Measurements from ENCODE around the gene DPM1. TPM values are rescaled to one million over a fixed set of nuclear protein-coding genes. Genes with fewer than 3 reads are reported as not detected.

DPM1 gene
- polyA plus RNA-seq, 1 of the 3 experiments (the other 2 are of a cell fraction): 72.1 TPM

GRCh38 chr20:50924261-50924920 is 33.9 kb downstream of the DPM1 start:
- Histone ChIP-seq H2AFZ (ENCODE audit: low read depth) (no peak overlapping the region), H3K4me1 (ENCODE audit: control insufficient read depth in 1 of 2, insufficient read depth in 2 of 2, low read depth in 1 of 2, low read length in 1 of 2) (peaks cover 25 to 29% of the 10 kb centered on the region in 2 experiments; a peak in 3 of 4 replicates), H3K9me3 (no peaks in the 10 kb centered on the region), H3K9me2 (no peaks in the 10 kb centered on the region), H4K20me1 (ENCODE audit: insufficient read depth) (peaks cover 99% of the 10 kb centered on the region), H3K9ac (no peak overlapping the region), H3K4me3 (ENCODE audit: low read depth in 2 of 2, low read length in 1 of 2) (no peak overlapping the region), H3K27me3 (ENCODE audit: insufficient read depth) (no peaks in the 10 kb centered on the region), H3K27ac (ENCODE audit: low read depth in 2 of 2, low read length in 1 of 2) (no peak overlapping the region), H3K4me2 (no peak overlapping the region), H3F3A (replicated peaks; ENCODE audit: insufficient read depth) (peaks cover 8% of the 10 kb centered on the region), H3K36me3 (replicated peaks in 1 of 2; ENCODE audit: control insufficient read depth in 1 of 2, insufficient read depth in 2 of 2, low read length in 1 of 2) (peaks cover 51 to 63% of the 10 kb centered on the region in 2 experiments), H3K79me2 (ENCODE audit: insufficient read depth) (peaks cover 100% of the 10 kb centered on the region)
- 96% methylated on average over 1 of the region's 2 CpGs for WGBS (ENCODE audit: low lambda C conversion rate)
- CTCF ChIA-PET: interaction anchor here (1.0 to 16.1 kb wide), 3 partner anchors 9 to 133 kb away, joined by 3 to 340 read pairs (median 5); partner anchors contain the start of gene BCAS4
- no peak for DNase-seq
- POLR2A ChIA-PET: interaction anchor here (1.6 kb wide), 2 partner anchors 10 to 130 kb away, joined by 3 to 4 read pairs; partner anchors contain the start of gene BCAS4
- TF ChIP-seq NFIC (IDR thresholded peaks at IDR 0.05; ENCODE audit: borderline replicate concordance) (no peak), YY1 (IDR thresholded peaks at IDR 0.05; ENCODE audit: low read depth) (no peak), RFX5 (IDR thresholded peaks at IDR 0.05; ENCODE audit: low read length) (no peak), FOSL2 (IDR thresholded peaks at IDR 0.05; ENCODE audit: borderline replicate concordance, low read depth) (no peak), TAF1 (IDR thresholded peaks at IDR 0.05; ENCODE audit: borderline replicate concordance, low read depth, low read length) (no peak), EP300 (IDR thresholded peaks at IDR 0.05; ENCODE audit: borderline replicate concordance in 1 of 2, low read depth in 1 of 2, low read length in 1 of 2) (no peak), POLR2AphosphoS5 (IDR thresholded peaks at IDR 0.05; ENCODE audit: low read depth, low read length) (no peak), PBX3 (IDR thresholded peaks at IDR 0.05) (no peak), SIN3A (IDR thresholded peaks at IDR 0.05; ENCODE audit: borderline replicate concordance, low read depth, low read length) (no peak), JUND (IDR thresholded peaks at IDR 0.05) (no peak), RCOR1 (IDR thresholded peaks at IDR 0.05; ENCODE audit: low read length) (no peak), SMC3 (IDR thresholded peaks at IDR 0.05; ENCODE audit: low read depth, low read length) (no peak), MXI1 (IDR thresholded peaks at IDR 0.05; ENCODE audit: low read depth, low read length) (no peak), TEAD4 (IDR thresholded peaks at IDR 0.05; ENCODE audit: borderline replicate concordance, insufficient read depth) (no peak), RXRA (IDR thresholded peaks at IDR 0.05; ENCODE audit: borderline replicate concordance, low read depth) (no peak), NRF1 (IDR thresholded peaks at IDR 0.05; ENCODE audit: low read depth, low read length) (no peak)
- TF ChIP-seq, protein P1, sequence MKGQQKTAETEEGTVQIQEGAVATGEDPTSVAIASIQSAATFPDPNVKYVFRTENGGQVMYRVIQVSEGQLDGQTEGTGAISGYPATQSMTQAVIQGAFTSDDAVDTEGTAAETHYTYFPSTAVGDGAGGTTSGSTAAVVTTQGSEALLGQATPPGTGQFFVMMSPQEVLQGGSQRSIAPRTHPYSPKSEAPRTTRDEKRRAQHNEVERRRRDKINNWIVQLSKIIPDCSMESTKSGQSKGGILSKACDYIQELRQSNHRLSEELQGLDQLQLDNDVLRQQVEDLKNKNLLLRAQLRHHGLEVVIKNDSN (IDR thresholded peaks at IDR 0.05; ENCODE audit: borderline replicate concordance, low read depth): no peak

Data from SK-N-SH (cell line).